GM21515 (cell line): ENCODE data around the gene RNASE8.

Experiments
- ATAC-seq: cut with Tn5 transposase; IDR thresholded peaks from one replicate; pipeline ENCODE4 v1.9.1; 2021; ENCODE audit not compliant: unreplicated experiment

The RNASE8 gene

GRCh38 chr14:21053184-21054122, 4.2 kb upstream of the RNASE8 start:
- ATAC-seq: no peak

GRCh38 chr14:21054123-21054767, 3.4 kb upstream of the RNASE8 start:
- no peak for ATAC-seq

GRCh38 chr14:21054768-21055145, 2.9 kb upstream of the RNASE8 start:
- no peak for ATAC-seq

- ATAC-seq: no peak
Measured at GRCh38 chr14:21055432-21056117, 2.0 kb upstream of the RNASE8 start.

- no peak for ATAC-seq
Measured at GRCh38 chr14:21056520-21057163, 980 bp upstream of the RNASE8 start.

- no peak for ATAC-seq
Measured at GRCh38 chr14:21058903-21059302, 1.3 kb downstream of the RNASE8 start.

- no peak for ATAC-seq
Measured at GRCh38 chr14:21059842-21060613, 2.4 kb downstream of the RNASE8 start.

GRCh38 chr14:21060614-21061346, 3.2 kb downstream of the RNASE8 start:
- ATAC-seq: no peak

GRCh38 chr14:21061347-21061668, 3.7 kb downstream of the RNASE8 start:
- no peak for ATAC-seq

- ATAC-seq: no peak
Measured at GRCh38 chr14:21063479-21063878, 5.9 kb downstream of the RNASE8 start.

GRCh38 chr14:21066882-21067502, 9.4 kb downstream of the RNASE8 start:
- ATAC-seq: no peak

GRCh38 chr14:21068521-21069387, 11.1 kb downstream of the RNASE8 start:
- ATAC-seq: no peak

- ATAC-seq: no peak
Measured at GRCh38 chr14:21069388-21070082, 11.9 kb downstream of the RNASE8 start.

- ATAC-seq: no peak
Measured at GRCh38 chr14:21070083-21070609, 12.5 kb downstream of the RNASE8 start, which contains the start of gene ARHGEF40. ARHGEF40 (plus strand) TSS chr14:21070304; CDS start chr14:21070397, 93 bp downstream.

- no peak for ATAC-seq
Measured at GRCh38 chr14:21070610-21071224, 13.1 kb downstream of the RNASE8 start.

- peak; percentile 66 for ATAC-seq
Measured at GRCh38 chr14:21071225-21072030, 13.8 kb downstream of the RNASE8 start.
